NCI-H1436 (cell line): ENCODE measurements around the gene PHAX.
"Not testable (repeated sequence)": the region's sequence is repeated elsewhere in the genome, so short reads cannot be mapped to it uniquely, and the experiment has no call there.

ENCODE experiments used
- DNase-seq: peaks from one replicate; lab custom pipeline; 2025; lab: John Stamatoyannopoulos, UW

PHAX gene

GRCh38 chr5:126605525-126605924 lies 4.8 kb downstream of the PHAX start:
- DNase-seq: no peak

- no peak for DNase-seq
These were observed 9.4 kb downstream of the PHAX start for GRCh38 chr5:126610160-126610559.

- no peak for DNase-seq
These were observed 9.9 kb downstream of the PHAX start for GRCh38 chr5:126610616-126611015.

- DNase-seq: no peak
These were observed 13.3 kb downstream of the PHAX start for GRCh38 chr5:126613941-126614592.

- no peak for DNase-seq
These were observed 14.5 kb downstream of the PHAX start for GRCh38 chr5:126615286-126615685.

GRCh38 chr5:126617603-126618002 lies 16.9 kb downstream of the PHAX start:
- not testable (repeated sequence) for DNase-seq

- no peak for DNase-seq
These were observed 19.0 kb downstream of the PHAX start for GRCh38 chr5:126619781-126620180.

- DNase-seq: no peak
These were observed 23.8 kb downstream of the PHAX start for GRCh38 chr5:126624534-126624933.

- DNase-seq: no peak
These were observed 27.4 kb downstream of the PHAX start for GRCh38 chr5:126628102-126628501.

GRCh38 chr5:126631920-126632319 lies 31.2 kb downstream of the PHAX start:
- DNase-seq: no peak

GRCh38 chr5:126633552-126633951 lies 32.8 kb downstream of the PHAX start:
- DNase-seq: no peak

GRCh38 chr5:126635585-126635984 lies 34.8 kb downstream of the PHAX start:
- DNase-seq: no peak

GRCh38 chr5:126636956-126637355 lies 36.2 kb downstream of the PHAX start:
- DNase-seq: no peak

GRCh38 chr5:126640866-126641265 lies 40.1 kb downstream of the PHAX start:
- no peak for DNase-seq

GRCh38 chr5:126641387-126641786 lies 40.6 kb downstream of the PHAX start:
- no peak for DNase-seq

- no peak for DNase-seq
These were observed 44.4 kb downstream of the PHAX start for GRCh38 chr5:126645132-126645531.

- DNase-seq: no peak
These were observed 46.3 kb downstream of the PHAX start for GRCh38 chr5:126647071-126647470.

- DNase-seq: no peak
These were observed 47.7 kb downstream of the PHAX start for GRCh38 chr5:126648471-126648870.

GRCh38 chr5:126649057-126649456 lies 48.3 kb downstream of the PHAX start:
- DNase-seq: not testable (repeated sequence)

- not testable (repeated sequence) for DNase-seq
These were observed 49.0 kb downstream of the PHAX start for GRCh38 chr5:126649709-126650108.

GRCh38 chr5:126650463-126650862 lies 49.7 kb downstream of the PHAX start:
- DNase-seq: no peak

GRCh38 chr5:126651013-126651577 lies 50.3 kb downstream of the PHAX start:
- DNase-seq: no peak

GRCh38 chr5:126656401-126657007 lies 55.8 kb downstream of the PHAX start:
- DNase-seq: peak; percentile 16

- DNase-seq: no peak
These were observed 57.8 kb downstream of the PHAX start for GRCh38 chr5:126658561-126658960.
